Nephron (organoid): ENCODE measurements around the gene CALCB.

Experiments used
- H3K27ac Mint-ChIP-seq, 3 experiments: 2 replicates each; pipeline ENCODE4 v1.8.0; 2020; ENCODE audit warnings: mixed read lengths in 3 of 3, mild to moderate bottlenecking in 2 of 3, moderate library complexity in 1 of 3
- H3K27me3 Mint-ChIP-seq: 2 replicates; pipeline ENCODE4 v1.8.0; 2021; ENCODE audit warnings: low read depth, mild to moderate bottlenecking, moderate library complexity, mixed read lengths
- H3K36me3 Mint-ChIP-seq: 2 replicates; pipeline ENCODE4 v1.8.0; 2020; ENCODE audit warnings: low read depth, mixed read lengths
- H3K4me1 Mint-ChIP-seq: 2 replicates; pipeline ENCODE4 v1.8.0; 2020; ENCODE audit warnings: mixed read lengths
- H3K4me3 Mint-ChIP-seq, 3 experiments: 2 replicates each; pipeline ENCODE4 v1.8.0; 2020; ENCODE audit warnings: mild to moderate bottlenecking in 3 of 3, mixed read lengths in 3 of 3, moderate library complexity in 2 of 3
- H3K9me3 Mint-ChIP-seq: 2 replicates; pipeline ENCODE4 v1.8.0; 2020; ENCODE audit warnings: mixed read lengths
- CTCF ChIP-seq, 3 experiments: fragments of 200-600 bp; sonication (generic); IDR thresholded peaks; one replicate each; pipeline ENCODE4 v1.5.0; 2021; ENCODE audit warnings: antibody characterized with exemption in 3 of 3; ENCODE audit not compliant: unreplicated experiment in 3 of 3

Gene CALCB

GRCh38 chr11:15104166-15104565, 30.8 kb downstream of the CALCB start:
- Mint-ChIP-seq H3K27me3 (peaks cover 20% of the 10 kb centered on the region), H3K9me3 (peaks cover 14% of the 10 kb centered on the region), H3K36me3 (no peaks in the 10 kb centered on the region), H3K4me1 (no peaks in the 10 kb centered on the region), H3K27ac (no peak overlapping the region), H3K4me3 (no peak overlapping the region)
- TF ChIP-seq CTCF (IDR thresholded peaks at IDR 0.05; ENCODE audit: unreplicated experiment in 3 of 3) = no peak

GRCh38 chr11:15106201-15106965, 33.0 kb downstream of the CALCB start:
- peaks cover 9% of the 10 kb centered on the region for H3K27me3 Mint-ChIP-seq
- no peak overlapping the region for H3K4me3 Mint-ChIP-seq
- no peaks in the 10 kb centered on the region for H3K36me3 Mint-ChIP-seq
- H3K4me1 Mint-ChIP-seq = no peaks in the 10 kb centered on the region
- peaks cover 11% of the 10 kb centered on the region for H3K9me3 Mint-ChIP-seq
- TF ChIP-seq CTCF (IDR thresholded peaks at IDR 0.05; ENCODE audit: unreplicated experiment in 3 of 3) = no peak
- H3K27ac Mint-ChIP-seq = no peak overlapping the region

- peaks cover 14% of the 10 kb centered on the region for H3K27me3 Mint-ChIP-seq
- H3K27ac Mint-ChIP-seq = no peak overlapping the region
- no peak for TF ChIP-seq CTCF (IDR thresholded peaks at IDR 0.05; ENCODE audit: unreplicated experiment in 3 of 3)
- H3K36me3 Mint-ChIP-seq = no peaks in the 10 kb centered on the region
- H3K4me3 Mint-ChIP-seq = no peak overlapping the region
- H3K9me3 Mint-ChIP-seq = peaks cover 7% of the 10 kb centered on the region
- H3K4me1 Mint-ChIP-seq = no peaks in the 10 kb centered on the region
Measured at GRCh38 chr11:15107730-15108515, 34.5 kb downstream of the CALCB start.

GRCh38 chr11:15108592-15109130, 35.3 kb downstream of the CALCB start:
- Mint-ChIP-seq H3K27ac (no peak overlapping the region), H3K4me1 (peaks cover 3% of the 10 kb centered on the region), H3K27me3 (peaks cover 19% of the 10 kb centered on the region), H3K4me3 (no peak overlapping the region), H3K36me3 (no peaks in the 10 kb centered on the region), H3K9me3 (peaks cover 3% of the 10 kb centered on the region)
- TF ChIP-seq CTCF (IDR thresholded peaks at IDR 0.05; ENCODE audit: unreplicated experiment in 3 of 3) = no peak

GRCh38 chr11:15109602-15110001, 36.2 kb downstream of the CALCB start:
- Mint-ChIP-seq H3K4me1 (peaks cover 5% of the 10 kb centered on the region), H3K27ac (no peak overlapping the region), H3K36me3 (no peaks in the 10 kb centered on the region), H3K4me3 (no peak overlapping the region), H3K9me3 (peaks cover 3% of the 10 kb centered on the region), H3K27me3 (peaks cover 26% of the 10 kb centered on the region)
- no peak for TF ChIP-seq CTCF (IDR thresholded peaks at IDR 0.05; ENCODE audit: unreplicated experiment in 3 of 3)
